ENCODE data around the gene TRIM8.

DNA sequence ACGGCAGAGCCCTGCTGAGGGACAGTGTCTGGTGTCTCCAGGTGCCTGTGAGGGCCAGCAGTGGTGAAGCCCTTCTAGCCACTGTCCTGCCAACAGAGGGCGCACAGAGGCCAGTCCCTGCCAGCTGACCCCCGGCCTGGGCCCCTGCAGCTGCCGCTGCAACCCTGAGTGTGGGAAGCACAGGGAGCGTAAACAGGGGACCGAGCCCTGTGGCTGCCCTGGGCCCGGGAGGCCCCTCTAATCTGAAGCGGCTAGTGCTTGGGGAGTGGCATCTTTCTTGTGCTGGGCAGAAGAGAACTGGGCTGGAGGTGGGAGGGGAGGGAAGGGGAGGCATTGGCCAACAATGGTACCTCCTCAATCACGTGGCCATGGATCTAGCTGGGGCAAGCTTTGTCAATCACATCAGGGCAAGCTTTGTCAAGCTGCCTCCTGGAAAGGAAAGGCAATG lies 34.6 kb downstream of the TRIM8 start:
- TF ChIP-seq CTCF (conservative IDR thresholded peaks at IDR 0.05) (peak; percentile 73), EZH2 (IDR thresholded peaks at IDR 0.05; ENCODE audit: low read depth) (no peak)
